Activated T-cell treated with anti-CD3 and anti-CD28 coated beads, Interleukin-2, amount 50 U/mL, for 48 hours (primary cell): ENCODE results near the gene TSR1.
"Not testable (repeated sequence)": the region's sequence is repeated elsewhere in the genome, so short reads cannot be mapped to it uniquely, and the experiment has no call there.

ENCODE experiments used
- DNase-seq, 2 experiments: peaks; one replicate each; pipeline ENCODE4 v3.0.0-alpha.2; 2020

The TSR1 gene

DNA sequence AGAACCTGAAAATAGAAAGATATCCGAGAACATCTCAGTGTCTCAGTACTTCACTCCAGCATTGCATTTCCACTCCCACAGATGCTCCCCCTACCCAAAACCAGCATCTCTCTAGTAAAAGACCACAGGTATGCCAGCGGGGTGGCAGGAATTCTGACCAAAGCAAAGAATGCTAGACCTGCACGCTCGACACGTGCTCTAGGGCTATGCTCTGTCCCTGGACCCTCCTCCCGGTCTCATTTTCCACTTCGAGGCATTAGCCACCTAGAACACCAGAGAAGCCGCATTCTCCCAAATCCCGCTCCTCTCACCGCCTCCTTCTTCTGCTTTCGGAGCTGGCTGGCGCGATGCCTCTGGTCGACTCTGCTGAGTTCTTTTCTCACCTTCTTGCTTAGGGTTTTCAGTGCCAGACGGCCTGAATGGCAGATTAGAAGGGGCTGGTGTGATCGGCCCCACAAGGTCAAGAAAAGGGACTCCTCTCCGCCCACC lies 487 bp downstream of the TSR1 start:
- no peak for DNase-seq

DNA sequence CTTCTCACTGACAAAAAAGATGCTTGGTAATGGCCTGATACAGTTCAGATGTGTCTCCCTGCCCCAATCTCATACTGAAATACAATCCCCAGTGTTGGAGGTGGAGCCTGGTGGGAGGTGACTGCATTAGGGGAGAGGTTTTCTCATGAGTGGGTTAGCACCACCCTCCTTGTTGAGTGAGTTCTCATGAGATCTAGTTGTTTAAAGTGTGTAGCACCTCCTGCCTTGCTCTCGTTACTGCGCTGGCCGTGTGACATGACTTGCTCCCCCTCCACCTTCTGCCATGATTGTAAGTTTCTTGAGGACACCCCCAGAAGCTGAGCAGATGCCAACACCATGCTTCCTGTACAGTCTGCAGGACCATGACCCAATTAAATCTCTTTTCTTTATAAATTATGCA lies 5.0 kb downstream of the TSR1 start:
- DNase-seq = no peak

DNA sequence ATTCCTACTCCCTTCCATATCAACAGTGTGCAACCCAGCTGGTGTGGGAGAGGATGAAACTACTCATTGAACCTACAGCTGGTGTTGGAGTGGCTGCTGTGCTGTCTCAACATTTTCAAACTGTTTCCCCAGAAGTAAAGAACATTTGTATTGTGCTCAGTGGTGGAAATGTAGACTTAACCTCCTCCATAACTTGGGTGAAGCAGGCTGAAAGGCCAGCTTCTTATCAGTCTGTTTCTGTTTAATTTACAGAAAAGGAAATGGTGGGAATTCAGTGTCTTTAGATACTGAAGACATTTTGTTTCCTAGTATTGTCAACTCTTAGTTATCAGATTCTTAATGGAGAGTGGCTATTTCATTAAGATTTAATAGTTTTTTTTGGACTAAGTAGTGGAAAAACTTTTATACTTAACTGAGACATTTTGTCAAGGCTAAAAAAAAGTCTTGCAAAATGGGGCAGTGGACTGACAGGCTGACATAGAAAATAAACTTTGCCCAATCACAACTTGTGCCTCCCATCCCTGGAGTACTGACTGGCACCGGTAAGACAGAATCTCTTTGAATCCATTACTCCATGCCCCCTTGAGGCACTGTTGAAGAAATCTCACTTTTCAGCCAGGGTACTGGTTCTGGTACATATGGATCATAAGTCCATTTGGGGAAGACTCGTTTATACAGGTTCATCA lies 12.5 kb downstream of the TSR1 start:
- no peak for DNase-seq

GRCh38 chr17:2321399-2321798 lies 14.9 kb downstream of the TSR1 start:
- no peak for DNase-seq

DNA sequence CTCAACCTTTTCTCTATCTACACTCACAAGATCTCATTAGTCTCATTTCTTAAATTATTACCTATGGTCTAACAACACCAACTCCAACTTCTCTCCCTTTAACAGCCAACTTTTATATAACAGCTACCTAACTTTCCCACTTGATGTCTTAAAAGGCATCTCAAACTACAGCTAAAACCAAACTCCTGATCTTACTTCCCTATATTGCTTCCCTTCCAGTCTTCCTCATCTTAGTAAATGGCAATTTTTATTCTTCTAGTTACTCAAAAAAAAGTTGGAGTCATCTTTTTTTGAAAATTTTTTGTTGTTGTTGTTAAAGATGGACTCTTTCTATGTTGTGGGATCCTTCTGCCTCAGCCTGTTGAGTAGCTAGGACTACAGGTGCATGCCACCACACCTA lies 17.2 kb downstream of the TSR1 start:
- no peak for DNase-seq

DNA sequence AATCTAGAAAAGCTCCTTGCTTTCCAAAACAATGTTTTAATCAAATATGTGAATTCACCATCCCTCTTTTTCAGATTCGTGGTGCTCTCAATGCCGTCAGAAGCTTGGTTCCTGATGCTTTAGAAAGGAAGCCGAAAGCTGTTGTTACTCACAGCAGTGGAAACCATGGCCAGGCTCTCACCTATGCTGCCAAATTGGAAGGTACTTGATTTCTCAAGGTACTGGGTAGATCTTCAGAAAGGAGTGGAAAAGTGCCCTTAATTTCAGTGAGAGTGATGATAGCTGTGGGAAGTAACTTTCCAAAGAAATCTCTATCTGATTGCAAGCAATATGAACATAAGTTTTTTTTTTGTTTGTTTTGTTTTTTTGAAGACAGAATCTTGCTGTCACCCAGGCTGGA lies 18.5 kb downstream of the TSR1 start:
- no peak for DNase-seq

DNA sequence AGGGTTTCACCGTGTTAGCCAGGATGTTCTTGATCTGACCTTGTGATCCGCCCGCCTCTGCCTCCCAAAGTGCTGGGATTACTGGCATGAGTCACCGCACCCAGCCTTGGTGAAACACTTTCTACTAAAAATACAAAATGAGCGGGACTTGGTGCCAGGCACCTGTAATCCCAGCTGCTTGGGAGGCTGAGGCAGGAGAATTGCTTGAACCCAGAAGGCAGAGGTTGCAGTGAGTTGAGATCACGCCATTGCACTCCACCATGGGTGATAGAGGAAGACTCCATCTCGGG lies 19.4 kb downstream of the TSR1 start:
- not testable (repeated sequence) for DNase-seq

- DNase-seq = no peak
Measured at GRCh38 chr17:2312736-2313135, 23.5 kb downstream of the TSR1 start.

- DNase-seq = no peak
Measured at GRCh38 chr17:2309338-2310154, 26.7 kb downstream of the TSR1 start.

DNA sequence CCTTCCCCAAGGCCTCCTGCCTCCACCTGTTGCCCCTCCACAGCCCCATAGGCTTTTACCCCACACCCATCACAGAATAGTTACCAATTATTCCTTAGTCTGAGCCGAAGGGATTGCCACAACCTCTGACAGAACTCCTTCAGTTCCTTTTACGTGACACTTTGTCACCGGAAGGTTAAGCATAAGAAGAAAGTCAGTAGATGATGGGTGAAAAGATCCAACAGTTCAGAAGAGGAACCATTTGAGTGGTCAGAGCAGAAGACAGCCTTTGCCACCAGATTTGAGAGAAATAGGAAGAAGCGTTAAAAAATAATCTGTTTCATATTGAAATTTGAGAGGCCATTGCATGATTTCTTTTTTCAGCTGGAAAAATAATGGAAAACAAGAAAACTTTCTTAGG lies 31.3 kb downstream of the TSR1 start:
- DNase-seq = no peak

- DNase-seq = peak; percentile 97
Measured at GRCh38 chr17:2303204-2304188, 32.8 kb downstream of the TSR1 start, which contains the start of the genes SMG6 and SRR. Gene SMG6 (minus strand): TSS chr17:2303785. CDS start chr17:2303720, 65 bp downstream. Gene SRR (plus strand): TSS chr17:2303950. CDS start chr17:2315561, 11,611 bp downstream.

GRCh38 chr17:2302778-2303203 lies 33.5 kb downstream of the TSR1 start:
- DNase-seq = no peak

DNA sequence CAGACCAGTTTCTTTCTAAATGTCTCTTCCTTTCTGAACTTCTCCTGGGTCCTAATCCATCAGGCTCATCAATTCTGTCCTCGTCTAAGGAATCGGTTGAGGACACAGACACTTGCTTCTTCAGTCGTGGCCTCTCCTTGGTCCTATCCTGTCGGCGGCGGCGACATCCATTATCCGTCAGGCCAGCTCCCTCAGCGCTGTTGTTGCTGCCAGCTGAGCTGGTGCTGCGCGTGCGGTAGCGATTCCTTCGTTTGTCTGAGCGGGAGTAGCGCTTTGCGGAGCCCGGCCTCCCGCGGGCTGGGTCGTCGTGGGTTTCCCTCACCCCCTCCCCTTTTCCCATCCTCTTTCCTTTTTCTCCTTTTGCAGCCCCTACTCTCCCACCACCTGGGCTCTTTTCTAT lies 36.5 kb downstream of the TSR1 start:
- no peak for DNase-seq

GRCh38 chr17:2299136-2299535 lies 37.1 kb downstream of the TSR1 start:
- no peak for DNase-seq

GRCh38 chr17:2297023-2297422 lies 39.2 kb downstream of the TSR1 start:
- no peak for DNase-seq

DNA sequence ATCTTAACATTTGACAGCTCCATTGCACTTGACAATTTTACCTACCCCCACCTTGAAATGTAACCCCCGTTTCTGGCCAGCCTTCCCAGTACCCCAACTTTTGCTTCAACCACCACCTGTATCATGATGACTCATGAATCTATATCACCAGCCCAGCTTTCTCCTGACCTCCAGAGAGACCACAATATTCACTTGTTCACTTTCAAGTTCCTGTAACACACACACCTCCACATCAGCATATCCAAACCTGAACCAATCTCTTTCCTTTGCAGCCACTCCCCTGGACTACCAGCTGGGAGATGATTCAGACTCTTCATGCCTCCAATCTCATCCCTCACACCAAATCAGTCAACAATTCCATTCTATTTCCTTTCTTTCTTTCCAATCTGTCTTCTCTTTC lies 40.7 kb downstream of the TSR1 start:
- no peak for DNase-seq

DNA sequence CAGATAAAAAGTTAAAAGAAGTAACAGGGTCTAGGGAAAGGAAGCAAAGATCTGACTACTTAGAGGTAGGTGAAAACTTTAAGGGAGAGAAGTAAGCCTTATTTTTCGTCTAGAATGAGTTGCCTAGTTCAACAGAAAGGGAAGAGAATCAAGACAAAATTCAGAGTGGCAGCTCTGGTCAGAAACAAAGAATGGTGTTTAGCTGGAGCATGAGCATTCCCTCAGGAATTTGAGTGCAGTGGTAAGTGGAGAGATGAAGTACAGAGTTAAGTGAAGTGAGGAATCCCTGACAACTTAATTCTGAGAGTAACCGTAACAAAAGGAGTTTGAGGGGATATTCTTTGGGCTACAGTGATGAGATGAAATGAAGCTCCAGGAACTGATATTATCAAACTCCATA lies 44.2 kb downstream of the TSR1 start:
- no peak for DNase-seq

GRCh38 chr17:2289878-2290478 lies 46.3 kb downstream of the TSR1 start:
- no peak for DNase-seq

GRCh38 chr17:2283302-2283701 lies 53.0 kb downstream of the TSR1 start:
- no peak for DNase-seq

DNA sequence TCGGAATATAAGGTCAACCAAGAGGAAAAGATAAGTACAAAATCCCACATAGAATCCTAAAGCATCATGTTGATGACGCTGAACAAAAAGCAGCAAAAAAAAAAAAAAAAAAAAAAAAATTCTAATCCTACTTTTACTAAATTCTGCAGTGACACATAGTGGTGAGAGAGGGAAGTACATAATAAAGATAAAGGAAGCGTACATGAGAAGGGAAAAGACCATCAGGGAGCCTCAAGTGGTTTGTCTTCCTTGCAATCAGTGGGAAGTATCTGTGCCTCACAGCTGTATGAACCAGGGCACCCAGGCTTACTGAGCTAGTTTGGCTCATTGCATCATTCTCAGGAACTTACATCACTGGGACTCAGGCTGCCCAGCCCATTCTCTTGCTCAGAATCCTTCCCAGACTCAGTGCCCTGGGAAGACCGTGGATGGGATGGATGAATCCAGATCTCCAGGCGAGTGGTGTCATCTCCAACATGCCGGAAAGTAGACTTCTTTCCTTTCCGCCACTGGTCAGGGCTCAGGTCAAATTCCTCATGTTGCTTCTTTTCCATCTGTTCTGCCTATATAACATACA lies 53.9 kb downstream of the TSR1 start:
- DNase-seq = peak in 1 of 2 experiments; percentile 36

DNA sequence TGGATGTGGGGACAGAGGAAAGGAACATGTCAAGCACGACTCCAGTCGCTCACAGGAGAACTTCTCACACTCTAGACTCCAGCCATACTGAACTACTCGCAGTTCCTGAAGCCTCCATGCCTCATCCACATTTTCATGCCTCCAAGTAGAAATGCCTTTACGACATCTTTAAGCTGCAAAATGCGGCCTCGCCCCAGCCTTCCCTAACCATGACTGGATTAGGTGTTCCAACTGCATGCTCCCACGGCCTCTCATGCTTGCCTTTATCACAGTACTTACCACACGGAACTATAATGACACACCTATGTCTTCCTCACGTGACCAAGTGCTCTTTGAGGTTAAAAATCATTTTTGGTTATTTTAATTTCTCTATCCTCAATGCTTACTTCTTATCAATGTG lies 56.5 kb downstream of the TSR1 start:
- DNase-seq = no peak
